Measurements from ENCODE around the gene CALCB. TPM values are rescaled to one million over a fixed set of nuclear protein-coding genes. Genes with fewer than 3 reads are reported as not detected.

Gene CALCB
- total and polyA plus RNA-seq, 11 donors, result 0.11 to 1.3 (median 0.37) TPM; not detected in 4

- peaks cover 0 to 4% (median 0%) of the 10 kb centered on the region in 9 donors for H3K27me3 ChIP-seq
- H3K36me3 ChIP-seq, result no peaks in the 10 kb centered on the region
- DNase-seq (no peak), ATAC-seq (no peak)
- 37 to 58% (median 50%) methylated on average over 2 of the region's 2 CpGs for whole genome bisulfite sequencing, 4 donors
- no peak overlapping the region for H3K27ac ChIP-seq
- TF ChIP-seq CTCF (IDR thresholded peaks at IDR 0.05) (no peak), POLR2A (IDR thresholded peaks at IDR 0.05) (no peak)
- peaks cover 0 to 5% (median 0%) of the 10 kb centered on the region in 12 donors for H3K4me1 ChIP-seq
- intact Hi-C loops (cut with DNase I), result no loop called here
- no peak overlapping the region for H3K4me3 ChIP-seq
- H3K9me3 ChIP-seq, result peaks cover 0 to 1% (median 0%) of the 10 kb centered on the region in 12 donors
Observed at GRCh38 chr11:15109602-15110001, 36.2 kb downstream of the CALCB start.

- ATAC-seq, result no peak
- 92 to 94% (median 94%) methylated on average over 3 of the region's 3 CpGs for WGBS, 4 donors
- Histone ChIP-seq H3K36me3 (no peaks in the 10 kb centered on the region), H3K4me1 (peaks cover 0 to 10% (median 0%) of the 10 kb centered on the region in 12 donors), H3K4me3 (no peak overlapping the region), H3K27ac (no peak overlapping the region), H3K27me3 (peaks cover 0 to 19% (median 4%) of the 10 kb centered on the region in 9 donors), H3K9me3 (no peaks in the 10 kb centered on the region)
- TF ChIP-seq CTCF (IDR thresholded peaks at IDR 0.05) (no peak), POLR2A (IDR thresholded peaks at IDR 0.05) (no peak)
- intact Hi-C loops (cut with DNase I), result no loop called here
- no peak for DNase-seq
Observed at GRCh38 chr11:15111215-15111614, 37.8 kb downstream of the CALCB start.

GRCh38 chr11:15112131-15112541 lies 38.7 kb downstream of the CALCB start:
- no peak for DNase-seq
- H3K36me3 ChIP-seq, result no peaks in the 10 kb centered on the region
- ATAC-seq, result no peak
- peaks cover 0 to 10% (median 0%) of the 10 kb centered on the region in 12 donors for H3K4me1 ChIP-seq
- H3K9me3 ChIP-seq, result no peaks in the 10 kb centered on the region
- peaks cover 0 to 21% (median 4%) of the 10 kb centered on the region in 9 donors for H3K27me3 ChIP-seq
- 65 to 83% (median 78%) methylated on average over 8 of the region's 8 CpGs for WGBS, 4 donors
- H3K27ac ChIP-seq, result no peak overlapping the region
- TF ChIP-seq POLR2A (IDR thresholded peaks at IDR 0.05), result no peak
- no peak for TF ChIP-seq CTCF (IDR thresholded peaks at IDR 0.05)
- intact Hi-C loops (cut with DNase I), result no loop called here
- no peak overlapping the region for H3K4me3 ChIP-seq

GRCh38 chr11:15113381-15113780 lies 40.0 kb downstream of the CALCB start:
- Histone ChIP-seq H3K27me3 (peaks cover 0 to 32% (median 4%) of the 10 kb centered on the region in 9 donors), H3K9me3 (no peaks in the 10 kb centered on the region), H3K36me3 (no peaks in the 10 kb centered on the region), H3K27ac (no peak overlapping the region), H3K4me3 (no peak overlapping the region), H3K4me1 (peaks cover 0 to 10% (median 0%) of the 10 kb centered on the region in 12 donors)
- intact Hi-C loops (cut with DNase I), result no loop called here
- ATAC-seq (no peak), DNase-seq (no peak)
- WGBS, 4 donors, result 72 to 100% (median 80%) methylated on average over 1 to 5 of the region's 5 CpGs
- TF ChIP-seq CTCF (IDR thresholded peaks at IDR 0.05), result no peak
- no peak for TF ChIP-seq POLR2A (IDR thresholded peaks at IDR 0.05)
